ENCODE results near the gene RNASE4.

Gene RNASE4

DNA sequence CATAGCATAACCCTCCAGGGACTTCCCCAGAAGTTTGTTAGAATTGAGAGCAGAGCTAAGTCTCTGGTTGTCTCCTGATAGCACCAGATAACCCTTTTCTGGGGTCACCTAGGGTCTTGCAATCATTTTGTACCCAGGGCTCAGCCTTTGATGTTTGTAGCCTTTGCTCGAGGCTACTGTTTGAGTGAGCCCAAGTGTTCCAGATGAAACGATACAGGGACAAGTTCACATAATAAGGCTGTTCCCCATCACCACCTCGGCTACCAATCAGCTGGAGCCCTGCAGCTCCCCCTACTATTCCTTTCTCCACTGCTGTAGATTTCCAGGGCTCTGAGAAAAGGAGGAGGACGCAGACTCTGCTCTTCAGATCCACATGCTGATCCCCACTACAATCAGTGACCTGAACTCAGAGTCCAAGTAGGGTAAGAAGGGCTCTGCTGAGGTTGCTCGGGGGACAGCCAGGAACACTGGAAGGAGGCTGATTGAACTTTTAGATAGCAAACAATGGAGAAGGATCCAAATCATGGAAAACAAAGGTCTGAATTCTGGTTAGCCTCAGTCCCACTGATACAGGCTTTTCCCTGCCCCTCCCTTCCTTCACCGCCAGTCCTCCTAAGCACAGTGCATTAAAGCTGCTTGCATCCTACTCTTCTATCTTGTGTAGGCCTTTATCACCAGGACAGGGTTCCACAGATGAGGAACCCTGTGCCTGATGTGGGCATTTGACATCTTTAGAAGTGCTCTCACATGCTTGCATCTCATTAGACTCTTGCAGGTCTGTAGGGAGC, 61.4 kb downstream of the RNASE4 start, which contains the start of gene EDDM3A:
EDDM3A (plus strand) TSS at position 317 of the 788 bp plus-strand sequence. CDS start 1,694 bp downstream, outside the sequence.
- DNase-seq (ENCODE audit: low read depth), result no peak

DNA sequence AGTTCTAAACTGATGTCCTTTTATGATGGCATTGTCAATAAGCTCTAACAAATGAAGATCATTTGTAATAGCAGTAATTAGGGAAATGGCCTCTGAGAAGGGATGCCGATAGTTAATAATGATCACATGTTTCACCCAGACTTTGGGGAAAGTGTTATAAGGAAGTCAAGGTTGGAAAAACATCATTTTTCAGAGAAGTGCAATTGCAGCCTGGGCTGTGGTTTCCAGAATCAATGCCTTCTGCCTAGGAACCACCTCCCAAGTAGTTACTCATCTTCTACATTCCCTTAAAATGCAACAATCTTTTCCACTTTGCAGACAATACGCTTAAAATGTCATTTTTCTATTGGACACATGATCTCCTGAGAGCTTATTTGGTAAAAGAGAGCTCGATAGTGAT, 62.2 kb downstream of the RNASE4 start:
- DNase-seq (ENCODE audit: low read depth), result no peak

DNA sequence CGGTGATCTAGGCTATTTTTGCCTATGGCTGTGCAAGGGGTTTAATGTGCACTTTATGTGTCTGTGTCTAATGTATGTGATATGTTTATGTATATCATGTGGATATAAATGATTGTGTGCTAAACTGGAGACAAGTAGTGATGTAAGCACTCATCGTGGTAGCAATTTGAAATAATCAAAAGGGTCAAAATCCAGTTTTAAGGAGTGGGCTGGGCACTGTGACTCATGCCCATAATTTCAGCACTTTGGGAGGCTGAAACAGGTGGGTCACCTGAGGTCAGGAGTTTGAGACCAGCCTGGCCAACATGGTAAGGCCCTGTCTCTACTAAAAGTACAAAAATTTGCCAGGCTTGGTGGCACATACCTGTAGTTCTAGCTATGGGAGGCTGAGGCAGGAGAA, 64.1 kb downstream of the RNASE4 start:
- DNase-seq (ENCODE audit: low read depth), result no peak

DNA sequence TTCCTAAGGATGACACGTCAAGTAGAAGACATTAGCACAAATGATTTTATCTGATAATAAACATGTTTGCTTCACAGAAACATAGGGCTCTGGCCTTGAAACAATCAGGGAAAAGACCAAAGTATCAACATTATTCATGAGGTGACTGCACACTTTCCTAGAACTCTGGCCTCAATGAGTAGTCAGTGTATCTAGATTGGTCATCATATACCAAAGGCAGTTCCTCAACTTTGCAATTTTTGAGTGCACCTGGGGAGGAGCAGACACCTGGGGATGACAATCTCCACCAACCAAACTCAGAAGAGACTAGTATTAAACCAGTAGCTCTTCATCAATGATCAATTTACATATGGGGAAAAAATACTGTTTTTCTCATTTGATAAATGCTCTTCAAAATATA, 65.8 kb downstream of the RNASE4 start:
- DNase-seq (ENCODE audit: low read depth), result no peak

Data from HS-27A (cell line).